Psoas muscle (tissue), 8 donors: ENCODE measurements around the gene FGD4. TPM values are rescaled to one million over a fixed set of nuclear protein-coding genes. Genes with fewer than 3 reads are reported as not detected.

Experiments
- ATAC-seq, 4 donors: fragments of 200-7000 bp; cut with Tn5 transposase; one replicate each; pipeline ENCODE4 v1.9.1; 2020; ENCODE audit warnings: moderate library complexity in 3 of 4, mild to moderate bottlenecking in 2 of 4
- DNase-seq, 2 donors: peaks; one replicate each; pipeline ENCODE4 v3.0.0-alpha.2; 2020
- H3K27ac ChIP-seq: fragments of 200-600 bp; one replicate; pipeline ENCODE4 v1.8.0; 2022
- H3K27me3 ChIP-seq, 3 donors: fragments of 200-600 bp in 1 of 3; one replicate each; pipeline versions ENCODE4 v1.6.1 to v1.8.0; 2013 to 2022; ENCODE audit warnings: low read length in 2 of 3, mild to moderate bottlenecking in 2 of 3, moderate library complexity in 1 of 3; ENCODE audit not compliant: insufficient read depth in 3 of 3
- H3K36me3 ChIP-seq, 2 donors: fragments of 200-600 bp in 1 of 2; one replicate each; pipeline versions ENCODE4 v1.6.1 to v1.8.0; 2013 to 2022; ENCODE audit warnings: low read depth in 1 of 2, mild to moderate bottlenecking in 1 of 2, moderate library complexity in 1 of 2; ENCODE audit not compliant: insufficient read depth in 1 of 2
- H3K4me1 ChIP-seq: fragments of 200-600 bp; one replicate; pipeline ENCODE4 v1.8.0; 2022
- H3K4me3 ChIP-seq: fragments of 200-600 bp; one replicate; pipeline ENCODE4 v1.8.0; 2022; ENCODE audit warnings: mild to moderate bottlenecking
- H3K9me3 ChIP-seq: fragments of 200-600 bp; one replicate; pipeline ENCODE4 v1.8.0; 2022
- WGBS, 3 donors: extraction: QIAGEN DNeasy Blood & Tissue Kit; methylation state at CpG; one replicate each; pipeline versions ENCODE4 v1.1.6 to v1.1.7; 2013; 5-methylcytosine and 5-hydroxymethylcytosine counted together
- intact Hi-C, 2 donors: fragments of 100-400 bp; cut with DNase I; formaldehyde crosslinking; loops; one replicate each; pipeline versions ENCODE4 v1.11.0 to v1.14.2; 2022
- polyA plus RNA-seq, 3 donors: library from polyadenylated mRNA; stranded (reverse); fragments of 200-250 nt; gene quantifications; one replicate each; pipeline ENCODE4 v1.2.3, GENCODE V29; 2013
- total RNA-seq, 4 donors: library from RNA; stranded (reverse); fragmentation: NEBNext Ultra II Directional in 2 of 4; extraction: Animal tissue kit (Norgen Biotek cat#: 25700) in 2 of 4; gene quantifications; one replicate each; pipeline versions ENCODE4 v1.2.1 to v1.2.4, GENCODE V29; 2021 to 2023
- TF ChIP-seq, protein P1 (sequence below): fragments of 200-600 bp; IDR thresholded peaks from one replicate; pipeline ENCODE4 v1.8.0; 2022; ENCODE audit warnings: antibody characterized with exemption
- donor health status: healthy with polysubstance abuse.
- donor health status: DM: no; HTN: no; CAD: no; lungs with moderate emphysema.
- donor health status: Bipolar disorder and iron deficiency.
- donor health status: healthy.
- donor health status: DM: yes; HTN: yes; CAD: no.
- donor health status: DM: no; HTN: no; CAD: no.
- donor health status: DM: no; HTN: no; CAD: no.
- donor health status: DM: yes; HTN: yes; CAD: no.

Gene FGD4
- total and polyA plus RNA-seq, 7 donors: 1.1 to 20.8 (median 14.9) TPM

DNA sequence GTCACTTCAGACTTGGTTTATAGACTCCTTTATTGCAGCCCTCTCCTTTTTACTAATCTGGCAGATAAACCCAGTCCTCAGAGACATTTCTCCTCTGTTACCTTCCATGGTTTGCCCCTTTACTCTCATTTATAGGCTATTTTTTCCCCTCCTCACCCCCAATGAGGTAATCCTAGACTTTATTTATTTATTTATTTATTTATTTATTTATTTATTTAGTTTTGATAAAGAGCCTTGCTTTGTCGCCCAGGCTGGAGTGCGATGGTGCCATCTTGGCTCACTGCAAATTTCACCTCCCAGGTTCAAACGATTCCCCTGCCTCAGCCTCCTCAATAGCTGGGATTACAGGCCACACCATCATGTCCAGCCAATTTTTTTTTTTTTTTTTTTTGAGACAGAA, 8.4 kb downstream of the FGD4 start:
- H3K9me3 ChIP-seq: no peaks in the 10 kb centered on the region
- H3K4me1 ChIP-seq: no peaks in the 10 kb centered on the region
- DNase-seq (no peak), ATAC-seq (no peak)
- H3K27me3 ChIP-seq: no peaks in the 10 kb centered on the region
- H3K27ac ChIP-seq: no peak overlapping the region
- TF ChIP-seq, protein P1, sequence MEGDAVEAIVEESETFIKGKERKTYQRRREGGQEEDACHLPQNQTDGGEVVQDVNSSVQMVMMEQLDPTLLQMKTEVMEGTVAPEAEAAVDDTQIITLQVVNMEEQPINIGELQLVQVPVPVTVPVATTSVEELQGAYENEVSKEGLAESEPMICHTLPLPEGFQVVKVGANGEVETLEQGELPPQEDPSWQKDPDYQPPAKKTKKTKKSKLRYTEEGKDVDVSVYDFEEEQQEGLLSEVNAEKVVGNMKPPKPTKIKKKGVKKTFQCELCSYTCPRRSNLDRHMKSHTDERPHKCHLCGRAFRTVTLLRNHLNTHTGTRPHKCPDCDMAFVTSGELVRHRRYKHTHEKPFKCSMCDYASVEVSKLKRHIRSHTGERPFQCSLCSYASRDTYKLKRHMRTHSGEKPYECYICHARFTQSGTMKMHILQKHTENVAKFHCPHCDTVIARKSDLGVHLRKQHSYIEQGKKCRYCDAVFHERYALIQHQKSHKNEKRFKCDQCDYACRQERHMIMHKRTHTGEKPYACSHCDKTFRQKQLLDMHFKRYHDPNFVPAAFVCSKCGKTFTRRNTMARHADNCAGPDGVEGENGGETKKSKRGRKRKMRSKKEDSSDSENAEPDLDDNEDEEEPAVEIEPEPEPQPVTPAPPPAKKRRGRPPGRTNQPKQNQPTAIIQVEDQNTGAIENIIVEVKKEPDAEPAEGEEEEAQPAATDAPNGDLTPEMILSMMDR: no peak
- whole genome bisulfite sequencing, 3 donors: 87 to 97% (median 96%) methylated on average over 3 of the region's 3 CpGs
- no peaks in the 10 kb centered on the region for H3K36me3 ChIP-seq
- intact Hi-C loops: no loop called here
- no peak overlapping the region for H3K4me3 ChIP-seq

DNA sequence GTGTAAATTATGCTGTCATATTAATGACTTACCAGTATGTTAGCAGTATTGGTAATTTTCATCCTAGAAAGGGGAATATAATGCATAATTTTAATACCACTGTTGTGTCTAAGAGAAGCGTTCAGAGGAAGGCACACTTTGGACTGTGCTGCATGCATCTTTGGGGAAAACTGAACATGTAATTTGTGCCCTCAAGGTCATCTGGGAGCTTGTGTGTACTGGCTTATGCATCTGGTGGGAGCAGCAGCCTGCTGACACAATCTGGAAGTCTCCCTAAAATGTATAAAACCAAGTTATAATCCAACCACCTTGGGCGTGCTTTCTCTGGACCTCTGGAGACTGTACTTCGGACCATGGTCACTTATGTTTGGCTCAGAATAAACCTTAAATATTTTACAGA, 14.1 kb downstream of the FGD4 start:
- H3K9me3 ChIP-seq: no peaks in the 10 kb centered on the region
- H3K27ac ChIP-seq: no peak overlapping the region
- no peaks in the 10 kb centered on the region for H3K36me3 ChIP-seq
- no peak for ATAC-seq
- no peak for DNase-seq
- no peaks in the 10 kb centered on the region for H3K27me3 ChIP-seq
- H3K4me1 ChIP-seq: no peaks in the 10 kb centered on the region
- no peak overlapping the region for H3K4me3 ChIP-seq
- TF ChIP-seq, protein P1: no peak
- WGBS, 3 donors: 68 to 69% (median 68%) methylated on average over 3 of the region's 3 CpGs
- intact Hi-C loops: no loop called here

DNA sequence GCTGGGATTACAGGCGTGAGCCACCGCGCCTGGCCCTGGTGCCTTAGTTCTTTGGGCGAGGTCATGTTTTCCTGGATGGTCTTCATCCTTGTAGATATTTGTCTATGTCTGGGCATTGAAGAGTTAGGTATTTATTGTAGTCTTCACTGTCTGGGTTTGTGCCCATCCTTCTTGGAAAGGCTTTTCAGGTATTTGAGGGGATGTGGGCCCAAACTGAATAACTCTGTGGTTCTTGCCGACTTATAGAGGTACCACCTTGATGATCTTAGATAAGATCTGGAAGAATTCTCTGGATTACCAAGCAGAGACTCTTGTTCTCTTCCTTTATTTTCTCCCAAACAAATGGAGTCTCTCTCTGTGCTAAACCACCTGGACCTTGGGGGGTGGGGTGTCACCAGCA, 18.9 kb downstream of the FGD4 start:
- Histone ChIP-seq H3K27ac (no peak overlapping the region), H3K4me3 (no peak overlapping the region), H3K27me3 (no peaks in the 10 kb centered on the region), H3K4me1 (no peaks in the 10 kb centered on the region), H3K36me3 (no peaks in the 10 kb centered on the region), H3K9me3 (no peaks in the 10 kb centered on the region)
- ATAC-seq: no peak
- WGBS, 3 donors: 96 to 98% (median 97%) methylated on average over 5 of the region's 5 CpGs
- no peak for DNase-seq
- intact Hi-C loops: no loop called here
- TF ChIP-seq, protein P1: no peak

GRCh38 chr12:32418903-32419519, 19.7 kb downstream of the FGD4 start:
- no peak overlapping the region for H3K27ac ChIP-seq
- H3K9me3 ChIP-seq: no peaks in the 10 kb centered on the region
- H3K4me1 ChIP-seq: no peaks in the 10 kb centered on the region
- H3K27me3 ChIP-seq: no peaks in the 10 kb centered on the region
- ATAC-seq: no peak
- H3K36me3 ChIP-seq: no peaks in the 10 kb centered on the region
- no peak overlapping the region for H3K4me3 ChIP-seq
- intact Hi-C loops: no loop called here
- TF ChIP-seq, protein P1: no peak
- WGBS, 3 donors: 61 to 84% (median 75%) methylated on average over 5 of the region's 5 CpGs
- no peak for DNase-seq

GRCh38 chr12:32419520-32419960, 20.2 kb downstream of the FGD4 start:
- no peak for DNase-seq
- WGBS, 3 donors: 6 to 24% (median 13%) methylated on average over 2 of the region's 2 CpGs
- Histone ChIP-seq H3K36me3 (no peaks in the 10 kb centered on the region), H3K27me3 (no peaks in the 10 kb centered on the region), H3K4me3 (no peak overlapping the region), H3K9me3 (no peaks in the 10 kb centered on the region), H3K4me1 (no peaks in the 10 kb centered on the region), H3K27ac (no peak overlapping the region)
- TF ChIP-seq, protein P1: no peak
- intact Hi-C loops: no loop called here
- peak in 1 of 4 donors; percentile 36 for ATAC-seq
